GM20431 (cell line): ENCODE results near the gene SLC22A23.

Experiments used
- in situ Hi-C: fragments of 300-500 bp; cut with MseI, MboI; formaldehyde crosslinking; loops from one replicate; pipeline ENCODE4 v1.15.0; 2020; ENCODE audit warnings: low sequenced_read_pairs; ENCODE audit not compliant: unreplicated experiment

SLC22A23 gene

DNA sequence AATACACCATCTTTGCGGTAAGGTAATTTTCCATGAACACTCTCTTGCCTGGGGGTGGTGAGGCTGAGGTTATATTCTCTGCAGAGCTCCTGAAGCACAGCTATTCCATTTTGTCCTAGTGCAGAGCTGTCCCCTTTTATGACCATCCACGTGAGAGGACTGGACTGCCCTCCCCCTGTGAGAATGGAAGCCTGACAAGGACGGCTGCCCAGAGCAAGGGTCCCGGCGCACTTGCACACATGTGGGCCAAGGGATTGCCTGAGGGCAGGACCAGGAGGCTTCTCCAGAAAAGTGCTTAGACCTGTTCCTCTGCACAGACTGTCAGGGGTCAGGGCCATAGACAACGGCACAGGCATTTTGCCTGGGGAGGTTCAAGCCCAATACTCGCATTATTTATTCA, 48.2 kb downstream of the SLC22A23 start:
- in situ Hi-C loops = no loop called here

DNA sequence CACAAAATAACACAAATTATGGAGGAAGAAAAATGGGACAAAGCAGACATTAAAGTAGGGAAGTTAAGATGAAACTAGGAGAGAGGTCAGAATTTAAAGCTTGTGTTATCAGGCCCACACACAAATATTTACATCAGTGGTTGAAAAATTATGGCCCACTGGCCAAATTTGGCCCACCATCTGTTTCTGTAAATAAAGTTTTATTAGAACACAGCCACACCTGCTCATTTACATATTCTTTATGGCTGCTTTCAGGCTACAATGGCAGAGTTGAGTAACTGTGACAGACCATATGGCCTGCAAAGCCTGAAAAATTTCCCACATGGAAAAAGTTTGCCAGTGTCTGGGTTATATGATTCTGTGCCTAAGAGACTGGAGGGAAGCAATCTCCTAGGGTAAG, 49.0 kb downstream of the SLC22A23 start:
- in situ Hi-C loops = no loop called here

DNA sequence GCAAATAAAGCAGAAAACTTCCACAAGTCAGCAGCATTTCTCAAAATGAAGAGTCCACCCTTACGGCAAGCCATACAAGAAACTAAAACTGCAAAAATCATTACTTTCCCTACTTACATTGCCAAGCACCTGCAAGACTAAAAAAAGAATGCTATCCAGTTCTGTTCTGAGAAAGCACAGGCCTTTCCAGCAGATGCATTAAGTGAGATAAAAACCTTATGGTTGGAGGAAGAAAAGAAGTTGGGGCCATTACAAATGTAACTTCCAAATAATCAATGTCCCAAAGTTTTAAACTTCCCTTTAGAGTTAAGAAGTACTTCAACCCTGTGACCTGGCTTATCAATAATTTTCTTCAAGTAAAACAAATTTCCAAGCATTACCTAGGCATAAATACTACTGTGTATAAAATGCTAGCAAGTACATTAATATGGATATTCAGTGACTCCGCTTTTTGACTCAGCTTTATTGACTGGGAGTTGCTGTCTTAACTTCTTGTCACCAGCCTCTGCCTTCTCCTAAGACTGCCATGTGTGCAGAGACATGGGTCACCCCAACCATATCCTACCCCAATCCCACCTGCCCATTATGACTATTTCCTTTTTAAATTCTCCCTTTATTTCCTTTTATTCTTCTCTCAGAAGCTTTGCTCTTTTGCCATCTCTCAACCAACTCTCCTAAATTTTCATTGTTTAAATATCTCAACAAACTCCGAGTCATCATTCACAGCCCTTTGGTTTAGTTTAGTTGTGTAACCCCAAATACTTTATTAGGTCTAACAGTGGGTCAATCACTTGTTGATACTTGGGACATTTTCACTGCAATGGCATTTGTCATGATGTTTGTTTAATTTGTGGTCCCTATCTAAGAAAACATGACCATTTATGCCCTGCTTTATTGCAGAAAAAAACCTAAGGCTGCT, 49.7 kb downstream of the SLC22A23 start:
- in situ Hi-C loops = no loop called here

DNA sequence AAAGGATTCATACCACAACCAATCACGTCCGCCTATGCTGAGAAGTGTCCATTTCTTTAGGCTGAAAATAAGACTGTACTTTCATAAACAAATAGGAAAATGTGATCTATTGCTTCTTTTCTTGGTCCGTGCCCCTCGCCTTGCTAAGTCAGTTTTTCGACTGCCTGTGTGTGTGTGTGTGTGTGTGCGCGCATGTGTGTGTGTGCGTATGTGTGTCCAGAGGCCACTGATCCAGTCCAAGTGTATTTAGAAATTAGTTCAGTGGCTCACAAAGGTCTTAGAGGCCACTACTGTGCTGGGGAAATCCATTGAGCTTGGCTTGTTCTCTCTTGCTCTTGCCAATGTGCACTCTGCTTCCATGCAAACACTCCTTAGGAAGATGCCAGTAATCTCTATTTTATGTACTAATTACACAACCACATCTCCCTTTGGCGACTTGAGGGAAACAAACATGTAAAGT, 50.5 kb downstream of the SLC22A23 start:
- in situ Hi-C loops = no loop called here

DNA sequence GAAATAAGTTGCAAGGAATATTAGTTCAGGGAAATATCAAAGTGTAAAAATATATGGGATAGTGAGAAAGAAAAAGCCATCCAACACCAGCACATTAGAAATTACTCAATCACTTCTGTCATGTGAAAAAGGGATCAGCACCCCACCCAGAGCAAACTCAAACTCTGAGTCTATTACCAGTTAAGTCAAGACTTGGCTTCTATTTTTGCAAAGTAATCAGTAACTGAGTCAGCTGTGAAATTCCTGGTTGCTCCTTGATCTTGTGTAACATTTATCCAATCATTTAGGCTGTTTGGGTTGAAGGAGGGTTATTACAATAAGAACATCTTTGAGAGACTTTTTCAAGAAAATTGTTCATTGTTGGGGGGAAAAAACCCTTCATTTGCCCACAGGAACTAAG, 51.2 kb downstream of the SLC22A23 start:
- in situ Hi-C loops = no loop called here

DNA sequence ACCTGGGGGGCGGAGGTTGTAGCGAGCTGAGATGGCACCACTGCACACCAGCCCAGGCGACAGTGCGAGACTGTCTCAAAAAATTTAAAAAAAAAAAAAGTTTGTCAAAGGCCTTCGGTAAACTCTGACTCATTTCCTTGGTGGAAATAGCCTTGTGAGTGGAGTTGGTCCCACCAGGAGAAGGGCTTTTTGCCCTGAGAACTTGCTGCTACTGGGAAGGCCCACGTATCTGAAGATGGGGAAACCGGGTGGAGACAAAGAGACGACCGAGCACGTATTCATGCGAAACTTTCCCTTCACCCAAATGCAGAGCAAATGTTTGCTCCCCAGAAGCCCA, 51.7 kb downstream of the SLC22A23 start:
- in situ Hi-C loops = no loop called here

DNA sequence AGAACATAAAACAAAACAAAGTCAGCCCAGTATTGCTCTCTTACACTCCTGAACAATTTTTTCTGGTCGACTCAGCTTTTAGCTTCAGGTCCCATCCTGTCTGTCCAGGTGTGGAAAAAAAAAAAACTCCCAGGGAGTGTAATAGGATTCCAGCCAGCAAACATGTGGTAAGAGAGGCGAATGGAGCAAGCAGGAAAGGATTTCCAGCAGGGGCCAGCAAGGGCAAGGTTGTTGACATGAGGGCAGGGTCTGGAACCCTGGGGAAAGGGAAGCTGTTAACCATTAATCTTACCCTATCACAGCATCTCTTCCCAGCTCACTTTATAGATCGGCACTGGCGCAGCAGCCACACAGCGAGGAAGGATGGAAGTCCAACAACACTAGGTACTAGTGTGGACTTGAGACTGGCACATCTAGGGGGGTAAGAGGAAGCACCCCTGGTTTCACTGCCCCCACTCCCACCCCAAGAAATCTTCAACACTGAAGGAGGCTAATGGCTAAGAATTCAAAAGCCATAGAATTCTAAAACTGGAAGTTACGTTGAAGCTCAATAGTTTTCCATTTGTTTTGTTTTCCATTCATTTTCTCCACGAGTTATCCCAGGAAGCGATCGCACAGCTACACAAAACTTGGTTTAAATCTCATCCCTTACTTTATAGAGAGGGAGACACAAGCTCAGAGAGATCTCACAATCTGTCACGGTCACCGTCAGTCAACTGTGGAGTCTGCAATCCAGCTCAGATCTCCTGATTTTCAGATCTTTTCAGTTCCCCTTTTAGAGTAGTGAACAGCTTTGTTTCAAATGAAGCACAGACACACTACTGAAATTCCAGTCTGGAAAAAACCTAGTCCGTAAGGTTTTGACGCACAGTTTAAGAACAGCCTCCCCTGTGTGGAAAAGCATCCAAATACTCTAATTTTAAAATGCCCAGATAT, 53.3 kb downstream of the SLC22A23 start:
- in situ Hi-C loops = no loop called here

DNA sequence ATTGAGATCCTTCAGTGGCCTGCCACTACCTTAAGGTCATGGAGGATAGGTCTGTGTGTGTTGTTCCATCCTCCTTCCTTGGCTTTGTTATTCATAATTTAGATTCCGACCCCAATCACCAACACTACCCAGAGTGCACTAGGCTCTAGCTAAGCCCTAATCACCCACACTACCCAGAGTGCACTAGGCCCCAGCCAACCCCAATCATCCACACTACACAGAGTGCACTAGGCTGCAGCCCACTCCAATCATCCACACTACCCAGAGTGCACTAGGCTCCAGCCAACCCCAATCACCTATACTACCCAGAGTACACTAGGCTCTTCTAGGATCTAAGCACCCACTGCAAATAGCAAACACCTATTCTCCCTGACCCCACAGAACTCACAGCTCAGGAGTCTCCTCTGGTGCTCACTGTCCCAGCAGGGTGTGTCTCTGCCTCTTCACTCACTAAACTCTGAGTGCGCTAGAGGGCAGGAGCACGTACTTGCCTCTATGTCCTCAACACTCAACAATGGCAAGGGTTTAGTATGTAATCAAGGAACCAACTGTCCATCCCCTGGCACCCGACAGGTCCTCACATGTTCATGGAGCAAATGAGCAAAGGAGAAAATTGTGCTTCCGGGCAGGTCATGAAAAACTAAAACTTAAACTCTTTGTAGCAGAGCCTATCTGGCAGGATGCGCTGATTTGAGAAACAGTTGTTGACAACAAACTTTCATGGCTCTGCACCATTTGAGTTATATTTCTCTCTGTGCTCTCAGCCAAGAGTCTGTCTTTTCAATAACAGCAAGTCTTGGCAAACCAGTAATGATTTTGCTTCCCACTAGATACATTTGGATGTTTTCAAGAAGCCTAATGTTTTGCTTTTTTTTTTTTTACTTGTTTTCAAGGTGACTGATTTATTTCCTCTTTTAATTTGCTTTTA, 54.3 kb downstream of the SLC22A23 start:
- in situ Hi-C loops = no loop called here

DNA sequence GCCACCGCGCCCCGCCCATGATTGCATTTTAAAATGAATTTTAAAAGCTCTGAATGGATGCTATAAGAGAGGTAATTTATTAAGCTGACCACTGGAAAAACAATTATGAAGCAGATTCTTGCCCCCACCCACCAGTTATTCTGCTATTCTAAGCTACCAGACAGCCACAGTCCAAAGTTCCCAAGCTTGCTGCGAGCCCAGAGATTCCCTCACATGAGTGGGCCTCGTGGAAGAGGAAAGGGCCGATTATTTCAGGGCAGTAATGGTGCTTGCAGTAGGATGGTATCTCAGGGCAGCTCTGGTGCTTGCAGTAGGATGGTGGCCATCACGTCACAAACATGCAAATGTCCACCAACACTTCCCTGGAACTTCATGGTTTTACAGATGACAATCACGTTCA, 56.7 kb downstream of the SLC22A23 start:
- in situ Hi-C loops = no loop called here

DNA sequence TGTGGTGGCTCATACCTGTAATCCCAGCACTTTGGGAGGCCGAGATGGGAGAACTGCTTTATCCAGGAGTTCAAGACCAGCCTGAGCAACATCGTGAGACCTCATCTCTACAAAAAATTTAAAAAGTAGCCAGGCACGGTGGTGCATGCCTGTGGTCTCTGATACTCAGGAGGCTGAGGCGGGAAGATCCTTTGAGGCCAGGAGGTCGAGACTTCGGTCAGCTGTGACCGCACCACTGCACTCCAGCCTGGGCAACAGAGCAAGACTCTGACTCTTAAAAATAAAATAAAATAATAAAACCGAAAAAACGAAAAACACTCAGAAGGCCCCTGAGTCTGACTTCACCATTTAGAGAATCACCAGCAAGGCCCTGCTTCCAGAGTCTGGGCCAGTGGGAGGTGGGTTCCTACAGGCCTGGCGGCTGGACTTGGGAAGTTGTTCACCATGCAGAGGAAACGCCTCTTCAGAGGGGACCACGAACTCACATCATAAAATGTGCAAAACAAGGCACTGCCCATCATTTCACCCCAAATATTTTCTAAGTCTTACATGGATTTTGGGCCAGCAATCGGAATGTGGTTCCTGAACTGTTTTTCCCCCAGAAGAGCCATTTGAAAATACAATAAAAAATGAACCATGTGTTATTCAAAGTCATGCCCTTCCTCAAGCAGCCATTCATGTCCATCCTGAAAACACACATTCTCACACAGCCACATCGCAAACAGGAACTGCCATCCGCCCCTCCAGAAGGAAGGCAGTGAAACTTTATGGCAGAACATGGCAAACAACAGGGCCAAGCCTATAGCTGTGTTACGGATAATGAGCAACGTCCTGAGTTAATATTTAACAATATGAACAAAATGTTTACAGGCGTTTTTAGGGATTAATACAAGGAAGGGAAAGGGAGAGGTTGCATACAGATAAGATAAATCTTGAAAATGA, 57.8 kb downstream of the SLC22A23 start:
- in situ Hi-C loops = loop anchor here (10.0 kb wide), 1 partner anchor 114 kb away; no protein-coding TSS in a partner anchor

DNA sequence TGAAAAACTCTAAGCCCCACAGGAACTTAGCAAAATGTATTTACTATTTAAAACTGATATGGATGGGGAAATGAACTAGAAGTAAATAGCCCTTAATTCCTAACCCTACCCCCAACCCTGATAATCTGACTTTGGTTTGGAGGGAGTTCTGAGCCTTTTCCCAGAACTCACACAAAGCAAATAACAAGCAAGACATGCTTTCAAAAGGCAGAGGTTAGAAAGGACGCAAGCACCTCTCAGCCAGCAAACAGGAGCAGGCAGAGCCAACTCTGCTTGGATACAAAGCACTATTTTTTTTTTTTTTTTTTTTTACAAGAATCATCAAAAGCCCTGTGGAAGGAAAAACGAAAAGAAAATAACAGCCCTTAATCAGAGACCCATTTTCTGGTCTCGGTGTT, 58.7 kb downstream of the SLC22A23 start:
- in situ Hi-C loops = loop anchor here (10.0 kb wide), 1 partner anchor 113 kb away; no protein-coding TSS in a partner anchor

DNA sequence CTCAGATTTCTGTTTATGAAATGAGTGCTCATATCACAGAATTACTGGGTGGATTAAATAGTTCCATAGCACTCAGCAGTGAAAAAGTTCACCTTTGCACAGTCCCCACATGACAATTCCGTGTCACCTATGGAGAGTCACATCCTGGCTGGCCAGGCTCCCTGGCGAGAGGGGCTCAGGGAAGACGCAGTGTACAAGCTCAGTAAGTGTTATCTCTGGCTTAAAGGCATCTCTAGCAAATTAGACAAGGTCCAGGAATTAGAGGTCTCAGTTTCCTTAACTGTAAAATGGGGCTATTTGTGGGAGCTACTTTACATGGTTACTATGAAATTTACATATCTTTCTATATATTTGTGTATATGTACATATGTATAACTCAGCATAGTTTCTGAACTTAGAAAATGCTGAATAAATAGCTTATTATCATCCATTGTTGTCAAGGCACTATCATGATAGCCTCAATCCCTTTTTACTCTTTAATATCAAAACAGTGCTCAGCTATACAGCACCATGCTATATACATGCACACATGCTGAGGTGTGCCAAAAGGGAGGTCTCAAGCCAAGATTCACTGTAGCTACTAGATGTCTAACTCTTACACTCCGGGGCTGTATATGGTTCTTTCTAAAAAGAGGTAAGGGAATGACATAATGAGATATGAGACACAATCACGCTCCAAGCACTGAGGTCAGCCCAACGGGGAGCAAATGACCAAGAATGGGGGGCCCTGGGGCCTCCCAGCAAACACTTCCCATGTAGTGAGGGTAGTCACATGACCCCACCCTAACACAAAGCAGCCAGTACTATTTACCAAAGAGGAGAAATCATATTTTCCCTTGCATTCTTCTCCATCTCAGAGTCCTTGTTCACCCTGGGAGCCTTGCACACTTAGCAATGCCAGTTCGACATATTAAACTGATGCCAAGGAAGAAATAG, 59.4 kb downstream of the SLC22A23 start:
- in situ Hi-C loops = loop anchor here (10.0 kb wide), 1 partner anchor 113 kb away; no protein-coding TSS in a partner anchor

DNA sequence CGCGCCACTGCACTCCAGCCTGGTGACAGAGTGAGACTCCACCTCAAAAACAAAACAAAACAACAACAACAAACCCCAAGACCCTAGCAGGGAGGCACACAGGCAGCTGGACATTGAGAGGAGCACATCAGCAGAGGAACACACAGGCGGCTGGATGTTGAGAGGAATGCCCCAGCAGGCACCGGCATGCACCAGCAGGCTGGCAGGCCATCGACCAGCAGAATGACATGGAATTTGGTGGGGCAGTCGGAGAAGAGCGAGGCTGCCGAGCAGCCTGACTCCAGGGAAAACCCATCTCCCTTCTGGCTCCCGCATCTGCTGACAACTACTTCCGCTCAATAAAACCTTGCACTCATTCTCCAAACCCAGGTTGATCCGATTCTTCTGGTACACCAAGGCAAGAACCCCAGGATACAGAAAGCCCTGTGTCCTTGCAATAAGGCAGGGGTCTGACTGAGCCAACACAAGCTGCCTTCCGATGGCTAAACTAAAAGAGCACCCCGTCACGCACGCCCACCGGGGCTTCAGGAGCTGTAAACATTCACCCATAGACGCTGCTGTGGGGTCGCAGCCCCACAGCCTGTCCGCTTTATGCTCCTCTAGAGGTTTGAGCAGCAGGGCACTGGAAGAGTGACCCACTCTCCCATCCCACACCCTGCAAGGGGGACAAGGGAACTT, 60.2 kb downstream of the SLC22A23 start:
- in situ Hi-C loops = loop anchor here (10.0 kb wide), 1 partner anchor 112 kb away; no protein-coding TSS in a partner anchor

DNA sequence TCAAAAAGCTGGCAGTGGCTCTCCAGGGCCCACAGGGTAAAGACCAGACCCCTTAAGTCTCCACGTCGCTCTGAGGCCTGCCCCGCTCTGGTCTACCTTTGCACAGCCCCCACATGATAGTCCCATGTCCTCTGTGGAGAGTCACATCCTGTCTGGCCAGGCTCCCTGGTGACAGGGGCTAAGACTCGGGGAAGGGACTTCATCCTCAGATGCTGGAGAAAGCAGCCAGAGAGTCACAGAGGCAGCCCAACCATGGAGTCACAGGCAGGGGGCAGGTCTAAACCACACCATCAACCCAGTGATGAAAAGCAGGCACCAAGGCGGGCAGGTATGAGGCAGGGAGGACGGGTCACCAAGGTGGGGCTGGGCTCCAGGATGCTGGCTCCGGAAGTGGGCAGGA, 62.2 kb downstream of the SLC22A23 start:
- in situ Hi-C loops = loop anchor here (10.0 kb wide), 1 partner anchor 110 kb away; no protein-coding TSS in a partner anchor

DNA sequence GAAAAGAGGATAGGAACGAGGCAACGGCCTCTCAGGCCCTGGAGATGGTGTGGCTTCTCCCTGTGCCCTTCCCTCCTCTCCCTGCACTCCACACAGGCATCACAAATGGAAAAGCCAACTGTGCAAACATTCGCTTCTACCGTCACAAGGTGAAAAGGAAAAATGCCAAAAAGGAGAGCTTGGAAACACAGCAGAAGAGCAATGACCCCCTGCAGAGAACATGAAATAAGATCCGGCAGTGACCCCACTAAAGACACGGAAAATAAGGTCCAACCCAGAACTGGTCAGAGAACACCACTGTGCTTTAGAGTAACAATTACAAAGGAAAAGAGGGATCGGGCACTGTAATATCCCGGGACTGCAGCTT, 63.0 kb downstream of the SLC22A23 start:
- in situ Hi-C loops = loop anchor here (10.0 kb wide), 1 partner anchor 109 kb away; no protein-coding TSS in a partner anchor

DNA sequence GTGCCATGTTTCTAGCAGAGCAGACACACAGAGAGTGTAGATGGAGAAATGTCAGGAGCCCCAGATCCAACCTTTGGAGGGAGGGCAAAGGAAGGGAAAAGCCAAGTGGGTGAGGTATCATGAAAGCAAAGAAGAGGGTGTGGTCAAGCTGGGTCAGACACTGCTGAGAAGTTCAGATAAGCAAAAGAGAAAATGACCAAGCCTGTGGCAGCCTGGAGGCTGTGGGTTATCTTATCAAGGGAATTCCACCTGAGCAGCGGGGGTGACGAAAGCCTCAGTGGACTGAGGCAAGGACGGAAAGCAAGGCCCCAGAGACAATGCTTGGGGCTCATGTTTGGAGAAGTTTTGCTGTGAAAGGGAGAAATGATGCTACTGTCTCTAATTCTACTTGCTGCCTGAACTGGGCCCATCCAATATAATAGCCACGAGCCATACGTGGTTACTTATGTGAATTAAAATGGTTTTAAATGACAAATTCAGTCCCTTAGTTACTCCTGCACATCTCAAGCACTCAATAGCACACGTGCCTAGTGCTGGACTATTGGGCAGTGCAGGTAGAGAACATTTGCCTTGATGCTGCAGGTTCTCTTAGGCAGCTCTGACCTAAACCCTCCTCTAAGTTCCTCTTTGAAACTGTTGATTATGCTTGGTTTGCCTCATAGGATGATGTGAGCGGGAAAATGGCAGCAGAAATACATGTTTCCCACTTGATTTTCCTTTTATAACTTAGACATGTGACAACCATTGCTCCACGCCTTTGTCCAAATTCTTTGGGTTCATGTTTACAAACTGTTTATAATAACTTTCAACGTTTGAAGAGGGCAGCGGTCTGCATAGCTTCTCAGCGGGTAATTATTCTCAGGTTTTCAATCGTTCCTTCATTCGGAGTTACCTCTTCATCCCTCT, 63.7 kb downstream of the SLC22A23 start:
- in situ Hi-C loops = loop anchor here (10.0 kb wide), 1 partner anchor 108 kb away; no protein-coding TSS in a partner anchor
